B cell (primary cell): ENCODE data around the gene NTN4. TPM values are rescaled to one million over a fixed set of nuclear protein-coding genes. Genes with fewer than 3 reads are reported as not detected.

ENCODE experiments used
- ATAC-seq: fragments of 200-7000 bp; cut with Tn5 transposase; one replicate; pipeline ENCODE4 v1.10.0; 2021; ENCODE audit warnings: low read depth, mild to moderate bottlenecking, moderate number of reproducible peaks, moderate library complexity
- CTCF ChIA-PET: fragments of 350-600 bp; sonication (Branson Sonifier 250); formaldehyde crosslinking; loops from one replicate; lab custom pipeline; 2021; ENCODE audit warnings: antibody characterized with exemption, inconsistent platforms; lab: Charles Lee
- POLR2A ChIA-PET: fragments of 350-600 bp; sonication (Branson Sonifier 250); formaldehyde crosslinking; loops from one replicate; lab custom pipeline; 2021; ENCODE audit warnings: antibody characterized with exemption; lab: Charles Lee
- DNase-seq: peaks from one replicate; pipeline ENCODE4 v3.0.0; 2013
- H2AFZ ChIP-seq: 2 replicates; pipeline ENCODE4 v1.6.1; 2012; ENCODE audit warnings: mild to moderate bottlenecking, low read depth, low read length; ENCODE audit not compliant: insufficient read depth, poor library complexity, severe bottlenecking
- H3K27ac ChIP-seq, 2 donors: 1 replicate in 1 of 2; 2 replicates in 1 of 2; pipeline ENCODE4 v1.5.1; 2012 to 2013; ENCODE audit warnings: low read length in 2 of 2, mild to moderate bottlenecking in 2 of 2, moderate library complexity in 1 of 2
- H3K27me3 ChIP-seq, 4 experiments: fragments of 200-600 bp in 1 of 4; sonication (generic) in 1 of 4; replicated peaks in 1 of 4; 1 replicate in 2 of 4; 2 replicates in 2 of 4; pipeline versions ENCODE4 v1.6.1 to v1.7.0; 2013 to 2016; ENCODE audit warnings: low read length in 3 of 4, mild to moderate bottlenecking in 2 of 4, mixed read lengths in 1 of 4, moderate library complexity in 1 of 4; ENCODE audit not compliant: insufficient read depth in 4 of 4, control insufficient read depth in 3 of 4; ENCODE audit errors: control extremely low read depth in 1 of 4
- H3K36me3 ChIP-seq, 2 experiments: replicated peaks in 1 of 2; 1 replicate in 1 of 2; 2 replicates in 1 of 2; pipeline versions ENCODE4 v1.6.1 to v1.7.1; 2013; ENCODE audit warnings: low read length in 1 of 2; ENCODE audit not compliant: insufficient read depth in 2 of 2, control insufficient read depth in 1 of 2; ENCODE audit errors: control extremely low read depth in 1 of 2, extremely low read depth in 1 of 2
- H3K4me1 ChIP-seq, 2 donors: fragments of 200-600 bp in 1 of 2; sonication (generic) in 1 of 2; 1 replicate in 1 of 2; 2 replicates in 1 of 2; pipeline versions ENCODE4 v1.5.1 to v1.6.1; 2013 to 2017; ENCODE audit warnings: low read length in 2 of 2; ENCODE audit not compliant: control insufficient read depth in 2 of 2, insufficient read depth in 2 of 2
- H3K4me2 ChIP-seq: replicated peaks from 2 replicates; pipeline ENCODE3; 2012; ENCODE audit warnings: mild to moderate bottlenecking, low read depth, low read length; ENCODE audit not compliant: poor library complexity, severe bottlenecking
- H3K4me3 ChIP-seq, 5 experiments: fragments of 200-600 bp in 1 of 5; sonication (generic) in 1 of 5; 1 replicate in 3 of 5; 2 replicates in 2 of 5; pipeline versions ENCODE4 v1.5.1 to v1.7.0; 2011 to 2016; ENCODE audit warnings: low read length in 4 of 5, mild to moderate bottlenecking in 4 of 5, low read depth in 2 of 5, control low read depth in 1 of 5, moderate library complexity in 1 of 5; ENCODE audit not compliant: insufficient read depth in 1 of 5; ENCODE audit errors: control extremely low read depth in 1 of 5, extremely low read depth in 1 of 5
- H3K79me2 ChIP-seq: fragments of 200-600 bp; sonication (generic); one replicate; pipeline ENCODE4 v1.6.0; 2016; ENCODE audit warnings: low read length; ENCODE audit not compliant: control insufficient read depth, insufficient read depth
- H3K9ac ChIP-seq: fragments of 200-600 bp; sonication (generic); 2 replicates; pipeline ENCODE4 v1.6.1; 2017; ENCODE audit warnings: mild to moderate bottlenecking, low read length, moderate library complexity
- H3K9me3 ChIP-seq, 3 donors: one replicate each; pipeline versions ENCODE4 v1.6.1 to v1.7.1; 2013; ENCODE audit warnings: low read length in 2 of 3; ENCODE audit not compliant: control insufficient read depth in 2 of 3, insufficient read depth in 1 of 3; ENCODE audit errors: control extremely low read depth in 1 of 3
- H4K20me1 ChIP-seq: 2 replicates; pipeline ENCODE4 v1.6.0; 2012; ENCODE audit warnings: mild to moderate bottlenecking, low read length; ENCODE audit not compliant: insufficient read depth, control insufficient read depth, poor library complexity, severe bottlenecking
- H3K27ac Mint-ChIP-seq: one replicate; pipeline ENCODE4 v1.8.0; 2021; ENCODE audit warnings: mixed read lengths
- H3K27me3 Mint-ChIP-seq: one replicate; pipeline ENCODE4 v1.8.0; 2021; ENCODE audit warnings: mixed read lengths
- H3K4me1 Mint-ChIP-seq: one replicate; pipeline ENCODE4 v1.8.0; 2021; ENCODE audit warnings: mixed read lengths
- H3K4me3 Mint-ChIP-seq: one replicate; pipeline ENCODE4 v1.8.0; 2021; ENCODE audit warnings: mixed read lengths
- H3K9me3 Mint-ChIP-seq: one replicate; pipeline ENCODE4 v1.8.0; 2022; ENCODE audit warnings: mixed read lengths; ENCODE audit not compliant: insufficient read depth
- EZH2 ChIP-seq: IDR thresholded peaks from 2 replicates; pipeline ENCODE4 v1.6.1; 2012; ENCODE audit warnings: borderline replicate concordance, low read depth, mild to moderate bottlenecking, moderate library complexity, low read length; ENCODE audit not compliant: insufficient read depth, poor library complexity, severe bottlenecking
- WGBS: methylation state at CpG from one replicate; pipeline ENCODE4 v1.1.5; 2013; ENCODE audit warnings: missing lambda C conversion rate; ENCODE audit not compliant: insufficient coverage; 5-methylcytosine and 5-hydroxymethylcytosine counted together
- intact Hi-C: fragments of 100-400 bp; cut with micrococcal nuclease; formaldehyde crosslinking; loops from one replicate; pipeline ENCODE4 v1.10.0; 2022
- polyA plus RNA-seq: library from polyadenylated mRNA; depleted of rRNA; stranded (reverse); fragments of >200 nt; gene quantifications from 2 replicates; pipeline ENCODE4 v1.2.3, GENCODE V29; 2012
- total RNA-seq, 2 donors: library from RNA; stranded (reverse); fragments of 120-200 nt in 1 of 2; gene quantifications; 1 replicate in 1 of 2; 2 replicates in 1 of 2; pipeline versions ENCODE4 v1.2.3 to v1.2.4, GENCODE V29; 2013 to 2022
- TF ChIP-seq, protein P1 (sequence below): fragments of 200-600 bp; IDR thresholded peaks from one replicate; pipeline ENCODE4 v1.8.0; 2022; ENCODE audit warnings: antibody characterized with exemption, mild to moderate bottlenecking

The NTN4 gene
- total and polyA plus RNA-seq, 2 donors (not counting 1 experiment from before 2014, with no cell fraction given) = not detected

DNA sequence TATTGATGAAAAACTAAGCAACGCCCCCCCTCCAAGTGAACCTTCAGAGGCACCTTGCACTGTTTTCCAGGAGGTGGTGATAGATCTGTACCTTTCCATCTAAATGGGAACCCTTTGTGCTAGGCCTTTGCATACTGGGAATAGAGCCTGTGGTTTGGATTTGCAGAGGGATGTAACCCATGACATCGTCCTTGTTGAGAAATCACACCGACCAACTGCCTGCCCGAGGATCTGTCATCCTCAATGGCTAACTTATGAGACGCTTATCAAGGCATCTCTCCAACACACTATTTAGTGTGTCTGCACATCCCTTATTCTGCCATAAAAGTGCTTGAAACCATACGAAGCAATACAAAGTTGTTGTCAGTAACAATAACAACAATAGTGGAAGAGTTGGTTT is 22.9 kb downstream of the NTN4 start:
- Histone ChIP-seq H3K4me3 (no peak overlapping the region), H3K27me3 (peaks cover 0 to 5% (median 0%) of the 10 kb centered on the region in 4 experiments), H2AFZ (no peak overlapping the region), H4K20me1 (no peaks in the 10 kb centered on the region), H3K4me1 (no peaks in the 10 kb centered on the region), H3K4me2 (no peak overlapping the region), H3K9me3 (no peaks in the 10 kb centered on the region), H3K36me3 (no peaks in the 10 kb centered on the region), H3K27ac (no peak overlapping the region), H3K79me2 (no peaks in the 10 kb centered on the region), H3K9ac (no peak overlapping the region)
- 100% methylated on average over 3 of the region's 6 CpGs for WGBS
- ChIA-PET POLR2A (no interaction called here), CTCF (interaction anchor here (0.6 kb wide), 1 partner anchor 233 kb away, joined by 4 read pairs; no protein-coding TSS in a partner anchor)
- Mint-ChIP-seq H3K27ac (no peak overlapping the region), H3K27me3 (peaks cover 27% of the 10 kb centered on the region), H3K4me3 (no peak overlapping the region), H3K9me3 (no peaks in the 10 kb centered on the region), H3K4me1 (no peaks in the 10 kb centered on the region)
- DNase-seq (no peak), ATAC-seq (no peak)
- intact Hi-C loops = no loop called here
- TF ChIP-seq EZH2 = no peak
- TF ChIP-seq, protein P1, sequence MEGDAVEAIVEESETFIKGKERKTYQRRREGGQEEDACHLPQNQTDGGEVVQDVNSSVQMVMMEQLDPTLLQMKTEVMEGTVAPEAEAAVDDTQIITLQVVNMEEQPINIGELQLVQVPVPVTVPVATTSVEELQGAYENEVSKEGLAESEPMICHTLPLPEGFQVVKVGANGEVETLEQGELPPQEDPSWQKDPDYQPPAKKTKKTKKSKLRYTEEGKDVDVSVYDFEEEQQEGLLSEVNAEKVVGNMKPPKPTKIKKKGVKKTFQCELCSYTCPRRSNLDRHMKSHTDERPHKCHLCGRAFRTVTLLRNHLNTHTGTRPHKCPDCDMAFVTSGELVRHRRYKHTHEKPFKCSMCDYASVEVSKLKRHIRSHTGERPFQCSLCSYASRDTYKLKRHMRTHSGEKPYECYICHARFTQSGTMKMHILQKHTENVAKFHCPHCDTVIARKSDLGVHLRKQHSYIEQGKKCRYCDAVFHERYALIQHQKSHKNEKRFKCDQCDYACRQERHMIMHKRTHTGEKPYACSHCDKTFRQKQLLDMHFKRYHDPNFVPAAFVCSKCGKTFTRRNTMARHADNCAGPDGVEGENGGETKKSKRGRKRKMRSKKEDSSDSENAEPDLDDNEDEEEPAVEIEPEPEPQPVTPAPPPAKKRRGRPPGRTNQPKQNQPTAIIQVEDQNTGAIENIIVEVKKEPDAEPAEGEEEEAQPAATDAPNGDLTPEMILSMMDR = no peak

DNA sequence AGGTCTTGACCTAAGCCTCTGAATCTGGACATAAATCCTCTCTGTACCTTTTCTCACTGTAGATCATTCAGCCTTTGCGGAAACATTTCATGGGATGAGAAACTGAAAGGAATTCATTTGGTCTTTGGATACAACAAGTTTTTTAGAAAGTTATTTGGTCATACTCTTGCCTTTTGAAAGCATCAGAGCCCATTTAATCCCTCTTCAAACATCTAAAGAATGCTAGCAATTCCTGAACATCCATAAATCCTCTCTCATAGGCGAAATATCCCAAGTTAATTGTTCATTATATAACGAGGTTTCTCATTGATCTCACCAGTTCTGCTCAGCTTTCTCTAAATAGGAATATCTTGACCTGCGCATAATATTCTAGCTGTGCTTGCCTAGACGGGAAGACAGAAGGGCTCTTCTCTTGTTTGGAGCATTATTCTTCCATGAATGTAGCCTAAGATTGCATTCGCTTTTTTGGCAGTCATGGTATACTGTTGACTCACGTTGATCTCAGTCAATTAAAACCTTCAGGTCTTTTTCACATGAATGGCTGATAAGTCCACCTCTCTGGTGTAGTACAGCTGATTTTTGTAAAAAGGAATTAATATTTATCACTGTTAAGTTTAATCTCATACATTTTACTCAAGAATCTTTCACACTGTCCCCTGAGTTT is 24.1 kb downstream of the NTN4 start:
- no peak overlapping the region for H3K27ac Mint-ChIP-seq
- 95% methylated on average over 4 of the region's 7 CpGs for WGBS

More for the DNA sequence above, 24.1 kb downstream of the NTN4 start:
- Histone ChIP-seq H3K4me3 (no peak overlapping the region), H3K36me3 (no peaks in the 10 kb centered on the region), H2AFZ (no peak overlapping the region), H3K9ac (no peak overlapping the region), H3K27ac (no peak overlapping the region), H4K20me1 (no peaks in the 10 kb centered on the region), H3K4me1 (no peaks in the 10 kb centered on the region), H3K4me2 (no peak overlapping the region), H3K27me3 (peaks cover 0 to 5% (median 0%) of the 10 kb centered on the region in 4 experiments), H3K9me3 (no peaks in the 10 kb centered on the region), H3K79me2 (no peaks in the 10 kb centered on the region)
- ChIA-PET POLR2A (no interaction called here), CTCF (no interaction called here)
- Mint-ChIP-seq H3K27me3 (peaks cover 22% of the 10 kb centered on the region), H3K9me3 (no peaks in the 10 kb centered on the region), H3K4me3 (no peak overlapping the region), H3K4me1 (peaks cover 5% of the 10 kb centered on the region)
- no peak for ATAC-seq
- intact Hi-C loops = no loop called here
- TF ChIP-seq, protein P1 = no peak
- no peak for TF ChIP-seq EZH2
- no peak for DNase-seq
